H1 (cell line): Measurements from ENCODE around the gene CXCL9.

Source experiments
- CEBPB ChIP-seq: IDR thresholded peaks from 2 replicates; pipeline ENCODE4 v1.6.1; 2012; ENCODE audit warnings: low read depth, low read length
- CTCF ChIP-seq, 3 experiments: IDR thresholded peaks; 1 replicate in 2 of 3; 2 replicates in 1 of 3; pipeline versions ENCODE4 v1.5.1 to v1.6.1; 2011; ENCODE audit warnings: low read length in 3 of 3, mild to moderate bottlenecking in 3 of 3, inconsistent platforms in 2 of 3, low read depth in 1 of 3, moderate library complexity in 1 of 3; ENCODE audit not compliant: insufficient read depth in 1 of 3; ENCODE audit errors: control extremely low read depth in 1 of 3
- EZH2 ChIP-seq: fragments of 200-600 bp; sonication (generic); IDR thresholded peaks from 2 replicates; pipeline ENCODE4 v1.7.1; 2012; ENCODE audit warnings: low read depth, mild to moderate bottlenecking, moderate library complexity, low read length, inconsistent platforms; ENCODE audit not compliant: severe bottlenecking
- KDM5A ChIP-seq: fragments of 200-600 bp; IDR thresholded peaks from 2 replicates; pipeline ENCODE4 v1.7.1; 2012; ENCODE audit warnings: mild to moderate bottlenecking, low read length, inconsistent platforms, mixed read lengths
- MAFK ChIP-seq: IDR thresholded peaks from 2 replicates; pipeline ENCODE4 v1.6.1; 2012; ENCODE audit warnings: low read depth, mild to moderate bottlenecking, improper control_type of control experiment, low read length
- POLR2A ChIP-seq, 2 experiments: IDR thresholded peaks; 1 replicate in 1 of 2; 2 replicates in 1 of 2; pipeline ENCODE4 v1.6.1; 2011; ENCODE audit warnings: low read depth in 2 of 2, low read length in 2 of 2, mild to moderate bottlenecking in 2 of 2; ENCODE audit errors: control extremely low read depth in 1 of 2
- RAD21 ChIP-seq, 2 experiments: IDR thresholded peaks in 1 of 2; conservative IDR thresholded peaks in 1 of 2; 2 replicates each; pipeline ENCODE4 v1.6.1; 2011; ENCODE audit warnings: low read depth in 2 of 2, low read length in 2 of 2, improper control_type of control experiment in 1 of 2, inconsistent platforms in 1 of 2, mild to moderate bottlenecking in 1 of 2, moderate library complexity in 1 of 2
- SUZ12 ChIP-seq: fragments of 200-600 bp; sonication (generic); IDR thresholded peaks from 2 replicates; pipeline ENCODE4 v1.6.1; 2012; ENCODE audit warnings: mild to moderate bottlenecking, inconsistent platforms, low read length, moderate library complexity, mixed read lengths

- TF ChIP-seq CTCF (IDR thresholded peaks at IDR 0.05; ENCODE audit: control extremely low read depth in 1 of 3, insufficient read depth in 1 of 3, low read depth in 1 of 3, low read length in 3 of 3) = no peak
- no peak for TF ChIP-seq POLR2A (IDR thresholded peaks at IDR 0.05; ENCODE audit: control extremely low read depth in 1 of 2, low read depth in 2 of 2, low read length in 2 of 2)
- no peak for TF ChIP-seq MAFK
- TF ChIP-seq RAD21 (IDR thresholded peaks at IDR 0.05 in 1 of 2, conservative IDR thresholded peaks at IDR 0.05 in 1 of 2; ENCODE audit: low read depth in 2 of 2, low read length in 2 of 2) = no peak
- TF ChIP-seq KDM5A = no peak
- no peak for TF ChIP-seq EZH2
- no peak for TF ChIP-seq CEBPB
- no peak for TF ChIP-seq SUZ12
These were observed 22.2 kb downstream of the CXCL9 start for GRCh38 chr4:75985116-75985515.
